HG03025 (cell line): ENCODE results near the gene DENND1A.

Experiments
- ATAC-seq: cut with Tn5 transposase; IDR thresholded peaks from one replicate; pipeline ENCODE4 v1.9.1; 2021; ENCODE audit warnings: mild to moderate bottlenecking, moderate library complexity; ENCODE audit not compliant: unreplicated experiment, low FRiP score

The DENND1A gene

DNA sequence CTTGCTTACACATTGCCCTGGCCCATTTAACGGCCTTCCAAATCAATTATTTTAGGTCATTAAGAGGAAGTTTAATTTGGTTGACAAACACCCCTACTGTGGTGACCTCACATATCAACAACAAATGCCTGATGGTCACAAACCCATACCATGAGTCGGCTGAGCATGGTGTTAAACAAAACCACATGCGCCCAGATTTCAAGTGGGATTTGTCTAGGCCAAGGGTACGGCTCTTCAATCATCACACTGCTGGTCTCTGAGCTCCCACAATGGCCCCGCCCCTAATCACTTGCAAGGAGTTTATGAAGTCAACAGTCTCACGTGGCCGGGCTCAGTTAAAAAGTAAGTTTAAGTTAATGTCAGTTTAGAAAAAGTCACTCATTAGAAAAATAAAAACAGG, 330.1 kb downstream of the DENND1A start:
- ATAC-seq = no peak

DNA sequence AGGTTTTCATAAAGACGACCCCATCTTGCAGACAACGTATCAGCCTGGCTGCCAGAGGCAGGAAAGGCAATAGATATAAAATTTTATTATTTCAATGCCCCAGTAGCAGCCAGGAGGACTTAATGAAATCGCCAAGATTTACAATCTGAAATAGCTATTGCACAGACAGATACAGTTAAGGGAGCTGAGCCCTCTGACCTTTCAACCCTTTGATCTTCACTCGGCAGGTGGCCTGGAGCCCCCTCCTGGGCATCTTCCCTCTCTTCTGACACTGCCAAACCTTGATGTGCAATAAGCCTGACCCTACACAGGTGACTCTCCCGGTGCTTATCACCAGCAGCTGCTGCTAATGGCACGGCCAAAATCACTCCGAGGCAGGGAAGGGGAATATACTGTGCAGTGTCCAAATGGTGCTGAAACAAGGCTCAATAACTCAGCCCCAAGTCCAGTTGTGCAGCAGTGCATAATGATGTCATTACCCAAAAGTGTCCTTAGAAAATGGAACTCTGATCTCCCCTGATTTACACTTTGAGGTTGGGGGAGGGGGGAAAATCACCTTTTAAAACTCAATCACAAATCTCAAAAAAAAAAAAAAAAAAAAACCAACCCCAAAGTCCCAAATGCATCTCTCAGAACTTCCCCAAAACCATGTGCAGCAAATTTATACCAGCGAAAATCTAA, 331.9 kb downstream of the DENND1A start:
- ATAC-seq = no peak

DNA sequence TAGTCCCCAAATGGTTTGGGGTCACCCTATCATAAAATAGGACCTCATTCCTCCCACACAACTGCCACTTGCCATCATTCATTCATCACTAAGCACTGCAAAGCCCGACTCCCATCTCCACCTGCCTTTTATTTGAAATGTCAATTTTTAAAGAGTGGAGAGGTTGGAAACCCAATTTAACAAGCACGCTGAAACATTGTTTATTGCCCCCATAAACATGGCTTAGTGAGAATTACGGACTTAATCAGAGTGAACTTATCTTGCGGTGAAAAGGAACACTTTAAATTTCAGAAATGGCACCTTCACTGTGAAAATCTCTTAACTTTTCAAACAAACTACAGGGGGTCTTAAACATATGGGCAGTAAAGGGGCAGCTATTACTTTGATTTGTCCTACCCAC, 332.9 kb downstream of the DENND1A start:
- no peak for ATAC-seq

DNA sequence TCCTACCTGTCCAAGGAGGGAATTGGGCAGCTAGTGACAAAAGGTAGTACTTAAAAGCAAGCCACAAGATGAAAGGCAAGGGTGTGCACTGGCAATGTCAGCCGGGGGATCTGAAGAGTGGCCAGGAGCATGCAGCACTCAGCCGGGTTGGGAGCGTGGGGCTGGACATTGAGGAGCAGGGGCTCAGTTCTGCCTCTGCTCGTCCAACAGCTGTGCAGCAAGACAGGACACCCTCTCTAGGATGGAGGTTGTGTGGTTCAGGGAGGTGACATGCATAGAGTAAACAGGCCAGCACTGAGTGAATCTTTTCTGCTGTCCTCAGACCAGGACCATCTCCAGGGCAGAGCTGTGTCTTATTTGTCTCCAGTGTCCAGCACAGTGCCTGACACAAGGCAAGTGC, 338.6 kb downstream of the DENND1A start:
- ATAC-seq = no peak

DNA sequence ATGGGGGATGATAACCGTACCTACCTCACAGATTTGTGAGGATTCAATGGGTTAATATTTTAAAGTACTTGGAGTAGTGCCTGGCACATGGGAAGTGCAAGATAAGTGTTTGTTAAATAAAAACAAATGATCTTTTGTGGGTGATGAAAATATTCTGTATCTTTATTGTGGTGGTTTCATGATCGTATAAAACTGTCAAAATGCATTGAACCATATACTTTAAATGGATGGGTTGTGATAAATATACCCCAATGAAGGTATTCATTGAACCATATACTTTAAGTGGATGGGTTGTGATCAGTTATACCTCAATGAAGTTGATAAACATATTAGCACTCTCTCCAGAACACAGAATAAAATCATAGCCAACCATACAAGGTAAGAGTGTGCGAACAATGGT, 339.4 kb downstream of the DENND1A start:
- no peak for ATAC-seq

DNA sequence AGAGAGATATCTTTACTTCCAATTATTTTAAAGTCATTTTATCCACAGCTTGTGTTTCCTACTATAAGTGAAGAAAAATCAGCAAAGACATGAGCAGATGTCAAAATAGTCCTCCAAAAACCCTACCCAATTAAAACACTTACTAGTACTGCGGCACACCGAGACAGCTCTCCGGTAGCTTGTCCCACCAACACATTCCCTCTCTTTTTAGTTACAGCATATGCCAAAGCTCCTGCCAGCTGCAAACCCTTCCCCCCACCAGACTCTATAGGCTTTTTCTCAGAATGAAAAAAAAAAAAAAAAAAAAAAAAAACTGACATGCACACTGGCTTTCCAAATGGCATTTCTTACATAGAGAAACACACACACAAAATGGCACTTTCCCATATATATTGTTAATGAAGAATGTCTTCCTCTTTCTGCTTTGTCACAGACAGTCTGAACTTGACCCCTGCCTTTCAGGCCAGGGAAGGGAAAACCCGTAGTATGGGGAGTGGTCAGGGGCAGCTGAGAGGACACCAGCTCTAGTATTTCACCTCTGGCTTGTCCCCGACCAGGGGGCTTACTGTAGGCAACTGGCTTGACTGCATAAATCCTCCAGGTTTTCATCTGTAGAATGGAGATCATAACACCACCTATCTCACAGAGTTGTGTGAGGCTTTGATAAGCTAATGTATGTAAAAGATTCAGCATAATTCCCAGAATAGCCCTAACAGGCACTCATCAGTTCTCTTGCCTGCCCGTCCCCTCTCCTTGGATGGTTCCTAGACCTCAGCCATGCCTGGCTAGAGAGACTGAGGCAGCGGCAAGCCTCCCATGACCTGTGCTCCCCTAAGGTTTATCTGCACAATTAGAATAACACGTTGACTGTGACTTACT, 340.3 kb downstream of the DENND1A start:
- ATAC-seq = no peak

DNA sequence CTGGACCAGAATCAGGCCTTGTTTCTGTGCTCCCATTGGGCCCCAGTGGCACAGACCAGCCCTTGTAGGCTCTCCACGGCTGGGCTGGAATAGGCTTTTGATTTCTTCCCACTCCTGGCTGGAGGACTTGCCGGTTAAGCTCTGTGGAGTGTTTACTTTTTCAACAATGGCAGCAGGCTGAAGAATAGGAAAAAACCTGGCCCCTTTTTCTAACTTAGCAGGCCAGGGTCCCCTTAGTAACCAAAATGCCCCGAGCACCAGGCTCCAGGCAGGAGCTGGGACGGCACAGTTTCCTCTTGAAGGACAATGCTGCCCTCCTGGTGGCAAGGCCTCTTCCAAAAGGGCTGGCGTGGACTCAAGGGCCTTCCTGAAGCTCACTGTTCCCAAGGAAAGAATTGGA, 343.7 kb downstream of the DENND1A start:
- ATAC-seq = no peak

DNA sequence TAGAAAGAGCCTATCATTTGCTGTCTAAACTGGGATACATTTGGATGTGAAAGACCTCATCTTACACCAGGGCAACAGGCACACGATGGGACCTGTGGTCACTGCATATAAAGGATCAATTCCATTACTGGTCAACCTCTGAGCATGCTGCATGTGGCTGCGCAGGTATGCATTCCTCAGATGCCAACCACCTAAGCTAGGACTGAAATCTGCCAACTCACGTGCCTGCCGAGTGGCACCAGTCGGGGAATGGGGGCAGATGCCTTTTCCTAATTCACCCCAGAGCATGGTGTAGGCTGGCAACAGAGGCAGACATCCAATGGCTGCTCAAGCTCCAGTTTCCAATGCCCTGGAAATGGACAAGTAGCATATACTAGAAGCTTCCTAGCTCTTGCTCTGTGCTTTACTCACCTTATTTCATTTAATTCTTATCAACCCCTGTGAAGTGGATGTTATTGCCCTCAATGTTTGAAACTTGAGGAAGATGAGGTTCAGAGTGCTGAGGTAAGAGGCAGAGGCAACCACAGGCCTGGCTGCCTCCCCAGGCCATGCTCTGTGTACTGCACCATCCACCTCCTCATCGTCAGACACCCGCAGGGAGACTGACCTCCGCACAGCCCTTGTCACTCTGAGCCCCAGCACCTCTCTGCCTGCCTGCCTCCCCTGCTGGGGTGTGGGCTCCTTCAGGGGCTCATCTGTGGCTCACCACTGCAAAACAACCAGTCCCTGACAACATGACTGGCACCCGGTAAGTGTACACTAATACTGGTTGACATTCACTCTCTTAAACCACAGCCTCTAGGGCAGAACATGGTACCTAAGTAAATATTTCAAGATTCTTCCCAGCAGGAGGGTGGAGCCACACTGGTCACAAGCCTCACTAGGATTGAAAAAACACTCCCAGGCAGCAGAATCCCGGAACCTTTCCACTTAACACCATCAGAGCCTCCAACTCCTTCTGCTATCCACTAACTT, 345.4 kb downstream of the DENND1A start:
- ATAC-seq = no peak

DNA sequence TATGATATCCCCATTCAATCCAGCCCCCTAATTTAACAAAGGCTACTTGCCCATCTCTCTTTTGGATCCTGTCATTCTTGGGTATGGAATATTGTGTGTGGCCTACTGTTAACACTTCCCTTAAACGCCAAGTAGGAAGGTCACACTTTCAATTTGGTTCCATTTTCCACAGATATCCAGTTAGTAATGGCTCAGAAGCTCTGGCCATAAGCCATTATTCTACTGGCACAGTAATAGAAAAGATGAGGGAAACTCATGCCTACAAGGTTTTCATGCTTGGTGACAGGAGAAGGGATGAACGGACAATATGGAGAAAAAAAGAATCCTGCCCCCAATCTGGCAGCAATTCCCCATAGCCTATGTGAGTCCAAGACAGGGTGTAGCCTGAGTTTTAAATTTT, 346.3 kb downstream of the DENND1A start:
- no peak for ATAC-seq

DNA sequence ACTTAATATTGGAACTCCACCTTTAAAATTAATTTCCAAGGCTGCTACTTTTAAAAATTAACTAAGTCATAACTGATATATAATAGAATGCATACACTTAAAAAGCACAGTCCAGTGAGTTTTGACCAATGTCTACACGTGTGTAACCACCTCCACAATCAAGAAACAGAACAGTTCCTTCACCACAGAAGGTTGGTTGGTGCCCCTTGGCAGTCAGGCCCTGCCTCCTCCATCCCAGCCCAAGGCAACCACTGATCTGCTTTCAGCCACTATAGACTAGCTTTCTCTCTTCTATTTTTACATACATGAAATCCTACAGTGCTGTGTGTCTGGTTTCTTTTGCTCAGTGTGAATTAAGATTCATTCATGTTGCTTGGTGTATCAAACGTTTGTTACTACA, 358.7 kb downstream of the DENND1A start:
- ATAC-seq = no peak

DNA sequence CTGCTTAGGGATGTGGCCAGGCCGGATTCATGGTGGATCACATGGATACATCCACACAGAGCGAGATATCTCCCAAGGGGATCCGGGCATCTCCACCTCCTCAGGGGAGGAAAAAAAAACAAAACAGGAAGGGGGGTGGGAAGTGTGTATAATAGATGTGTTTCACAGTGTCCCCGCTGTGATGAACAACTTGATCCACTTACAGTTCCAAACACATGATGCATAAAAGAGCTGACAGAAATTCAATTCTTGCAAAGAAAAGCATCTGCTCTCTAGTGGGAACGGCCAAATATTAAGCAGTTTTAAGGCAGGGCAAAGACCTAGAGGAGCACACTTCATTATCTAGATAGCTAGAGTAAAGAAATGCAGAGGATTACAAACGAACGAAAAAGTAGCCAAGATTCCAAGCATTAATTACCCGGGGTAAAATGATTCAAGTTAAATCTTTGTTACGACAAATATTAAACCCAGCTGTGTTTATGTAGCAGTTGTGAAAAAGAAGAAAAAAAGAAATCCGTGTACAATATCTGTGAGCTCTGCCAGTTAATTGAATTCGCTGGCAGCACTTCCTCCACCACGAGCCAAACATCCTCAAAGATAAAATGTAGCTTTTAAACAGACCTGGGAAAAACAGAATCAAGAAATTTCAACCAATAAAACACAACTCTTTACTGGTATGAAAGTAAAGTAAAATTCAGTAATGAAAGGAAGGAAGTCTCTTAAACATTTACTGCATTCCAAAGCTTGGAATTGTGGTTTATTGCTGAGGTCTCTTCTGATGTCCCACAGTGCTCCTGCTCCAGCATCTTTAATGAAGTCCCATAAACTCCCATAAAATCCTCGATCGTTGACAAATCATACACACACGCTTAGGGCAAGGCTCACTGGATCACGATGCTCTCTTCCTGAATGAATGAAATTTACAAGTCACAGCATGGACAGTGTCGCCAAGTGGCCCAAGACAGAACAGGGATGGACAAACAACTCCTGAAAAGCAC, 360.9 kb downstream of the DENND1A start:
- ATAC-seq = no peak

DNA sequence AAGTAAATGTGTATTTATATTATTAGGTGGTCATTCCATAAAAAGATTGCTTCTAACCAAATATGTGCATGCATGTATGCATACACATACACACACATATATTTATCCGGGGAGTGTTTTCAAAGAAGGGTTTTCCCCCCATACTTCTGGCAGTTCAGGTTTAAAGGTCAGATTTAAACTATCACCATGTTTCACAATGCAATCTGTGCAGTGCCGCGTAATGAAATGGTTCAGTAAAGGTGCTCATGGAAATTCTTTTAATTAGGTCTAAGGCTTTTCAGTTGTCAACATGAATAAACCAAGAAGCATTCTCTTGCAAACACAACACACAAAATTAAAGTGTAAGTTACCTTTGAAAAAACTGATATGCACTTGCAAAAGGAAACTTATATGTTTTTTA, 362.9 kb downstream of the DENND1A start:
- no peak for ATAC-seq

DNA sequence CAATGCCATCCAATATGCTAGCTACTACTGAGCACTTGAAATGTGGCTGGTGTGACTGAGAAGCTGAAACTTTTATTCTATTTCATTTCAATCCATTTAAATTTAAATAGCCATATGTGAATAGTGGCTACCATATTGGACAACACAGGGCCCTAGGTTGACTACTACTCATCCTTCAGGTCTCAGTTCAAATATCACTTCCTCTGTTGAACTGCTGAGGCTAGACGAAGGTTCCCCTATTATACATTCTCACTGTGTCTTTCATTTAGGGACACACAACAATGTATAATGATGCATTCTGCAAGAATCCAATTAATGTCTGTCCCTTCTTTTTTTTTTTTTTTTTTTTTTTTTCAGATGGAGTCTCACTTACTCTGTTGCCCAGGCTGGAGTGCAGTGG, 365.3 kb downstream of the DENND1A start:
- ATAC-seq = no peak

DNA sequence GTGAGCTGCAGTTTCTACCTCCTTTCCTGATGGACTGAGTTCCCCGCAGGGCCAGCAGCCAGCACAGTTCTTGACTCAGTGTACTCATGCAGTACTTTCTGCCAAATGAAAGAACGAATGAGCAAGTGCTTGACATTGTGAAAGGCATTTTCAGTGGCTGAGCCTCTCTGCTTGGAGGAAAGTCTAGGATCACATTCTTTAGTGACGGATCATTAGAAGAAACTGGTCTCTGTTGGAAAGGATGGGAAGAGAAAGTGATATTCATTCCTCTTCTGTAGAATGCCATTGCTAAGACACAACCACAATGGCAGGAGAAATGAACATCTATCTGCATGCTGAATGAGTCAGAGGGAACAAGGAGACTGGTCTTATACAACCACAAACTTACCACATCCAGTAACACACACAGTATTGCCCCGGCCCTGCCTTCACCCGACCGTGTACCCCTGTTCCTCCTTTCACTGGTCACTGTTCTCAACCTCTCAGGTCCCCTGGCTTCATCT, 367.0 kb downstream of the DENND1A start:
- ATAC-seq = no peak

DNA sequence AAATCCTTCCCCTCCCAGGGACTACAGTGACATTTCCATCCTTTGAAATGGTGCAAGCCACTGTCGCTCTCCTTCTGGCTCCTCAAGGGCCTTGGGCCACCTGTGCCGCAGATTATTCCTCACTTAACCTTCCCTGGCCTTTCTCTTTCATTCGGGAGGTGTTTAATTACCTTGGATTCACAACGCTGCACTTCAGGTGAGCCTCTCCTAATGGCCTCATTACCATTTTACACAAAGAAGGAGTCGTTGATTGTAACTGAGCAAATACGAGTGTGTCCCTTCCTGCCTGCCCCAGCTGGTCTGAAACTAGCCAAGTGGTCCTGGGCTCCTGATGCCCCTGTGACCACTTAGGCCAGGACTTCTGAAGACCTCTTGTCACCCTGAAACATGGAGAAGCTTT, 368.9 kb downstream of the DENND1A start:
- ATAC-seq = no peak

DNA sequence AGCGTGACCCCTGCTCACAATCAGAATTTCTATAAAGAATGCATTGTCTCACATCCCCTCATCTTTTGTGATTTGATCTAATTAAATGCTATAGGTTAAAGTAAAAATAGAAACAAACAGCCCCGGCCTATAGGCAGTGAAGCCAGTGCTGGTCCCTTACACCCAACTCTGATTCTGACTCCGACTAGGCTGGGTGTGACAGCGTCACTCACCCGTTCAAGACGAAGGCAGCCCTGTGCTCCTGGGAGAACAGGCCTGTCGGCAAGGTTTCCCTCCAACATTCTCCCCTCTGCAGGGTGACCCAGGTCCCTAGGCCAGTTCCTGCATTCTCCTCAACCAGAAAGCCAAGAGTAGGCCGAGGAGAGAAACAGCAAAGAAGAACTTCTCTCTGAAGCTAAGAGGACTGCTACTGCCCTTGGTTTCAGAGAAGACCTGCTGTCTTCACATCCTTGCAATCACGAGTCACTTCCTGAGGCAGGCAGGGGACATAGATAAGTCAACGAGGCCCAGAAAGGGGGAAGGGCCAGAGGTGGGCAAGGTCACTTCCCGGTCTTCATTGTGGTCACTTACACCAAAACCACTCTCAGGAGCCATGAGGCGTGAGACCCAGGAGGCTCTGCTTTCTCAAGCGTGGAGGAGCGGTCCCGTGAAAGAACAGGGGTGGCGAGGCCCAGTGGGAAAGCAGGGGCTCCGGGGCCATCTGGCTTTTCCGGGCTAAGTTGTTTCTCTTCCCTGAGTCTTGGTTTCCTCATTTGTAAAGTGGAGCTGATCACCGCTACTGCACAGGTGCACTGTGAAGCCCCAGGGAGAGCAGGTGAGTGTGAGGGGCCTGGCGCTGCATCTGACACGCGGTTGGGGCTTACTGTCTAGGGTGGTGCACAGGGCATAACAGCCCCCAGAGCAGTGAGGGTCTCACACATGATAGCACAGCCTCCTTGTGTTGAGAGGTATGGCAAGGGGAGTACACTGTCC, 373.2 kb downstream of the DENND1A start:
- ATAC-seq = no peak

DNA sequence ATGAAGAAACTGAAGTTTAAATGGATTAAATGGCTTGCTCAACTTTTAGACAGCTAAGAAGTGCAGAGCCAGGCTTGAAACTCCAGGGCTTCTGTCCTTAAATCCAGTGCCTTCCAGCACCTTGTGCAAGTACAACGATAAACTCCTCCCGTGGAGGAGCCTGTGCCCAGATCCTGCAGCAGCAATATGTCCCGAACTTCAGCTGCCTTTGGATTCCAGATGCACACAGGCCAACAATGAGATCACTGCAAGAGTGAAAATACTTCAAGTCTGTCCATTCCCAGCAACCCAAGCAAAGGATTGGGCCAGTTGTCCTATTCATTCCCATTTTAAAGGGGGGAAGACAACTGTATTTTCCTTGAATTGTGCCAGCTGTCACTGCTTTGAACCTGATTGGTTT, 374.3 kb downstream of the DENND1A start:
- ATAC-seq = no peak

DNA sequence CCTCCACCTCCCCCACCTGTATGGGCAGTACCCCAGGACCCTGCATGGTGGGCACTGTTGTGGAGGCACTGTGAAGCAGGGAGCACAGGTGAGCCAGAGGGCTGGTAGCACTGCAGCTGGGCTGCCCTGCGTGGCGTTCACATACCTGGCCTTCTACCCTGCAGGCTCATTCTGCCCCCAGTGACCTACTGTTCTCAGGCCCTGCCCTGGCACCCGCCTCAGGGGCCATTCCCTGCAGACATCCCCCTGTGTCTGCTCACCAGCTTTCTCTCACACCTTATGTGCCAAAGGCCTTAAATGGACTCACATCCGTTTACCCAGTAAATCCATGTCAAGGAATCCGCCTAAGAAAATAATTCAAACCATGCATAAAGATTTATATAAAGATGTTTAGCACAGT, 377.4 kb downstream of the DENND1A start:
- no peak for ATAC-seq
